Stimulated activated CD8-positive, alpha-beta memory T cell treated with anti-CD3 and anti-CD28 coated beads, Interleukin-15, amount 100 ng/mL, for 4 hours (primary cell): ENCODE data around the gene TMEM151B.
"Not testable (repeated sequence)": the region's sequence is repeated elsewhere in the genome, so short reads cannot be mapped to it uniquely, and the experiment has no call there.

Experiments
- DNase-seq, 2 donors: peaks; one replicate each; pipeline ENCODE4 v3.0.0-alpha.2; 2020; ENCODE audit warnings: low read depth in 2 of 2

TMEM151B gene

GRCh38 chr6:44333942-44334341, 63.7 kb downstream of the TMEM151B start:
- no peak for DNase-seq

- DNase-seq, result no peak
Measured at GRCh38 chr6:44335631-44336030, 65.4 kb downstream of the TMEM151B start.

- DNase-seq, result peak; percentile 22 to 42
Measured at GRCh38 chr6:44338228-44339122, 68.2 kb downstream of the TMEM151B start.

- DNase-seq, result no peak
Measured at GRCh38 chr6:44339301-44339700, 69.1 kb downstream of the TMEM151B start.

GRCh38 chr6:44339763-44340625, 69.7 kb downstream of the TMEM151B start:
- DNase-seq, result no peak

- DNase-seq, result no peak
Measured at GRCh38 chr6:44341095-44341890, 71.0 kb downstream of the TMEM151B start.

GRCh38 chr6:44342052-44342451, 71.8 kb downstream of the TMEM151B start:
- DNase-seq, result no peak

- DNase-seq, result no peak
Measured at GRCh38 chr6:44342489-44342888, 72.2 kb downstream of the TMEM151B start, which contains the start of gene SPATS1. TSS of gene SPATS1 (plus strand) at chr6:44342650. CDS start at chr6:44343096, 446 bp downstream.

GRCh38 chr6:44346818-44347217, 76.6 kb downstream of the TMEM151B start:
- DNase-seq, result not testable (repeated sequence)

GRCh38 chr6:44349904-44350649, 79.8 kb downstream of the TMEM151B start:
- no peak for DNase-seq

GRCh38 chr6:44350650-44350994, 80.4 kb downstream of the TMEM151B start:
- DNase-seq, result not testable (repeated sequence)

- DNase-seq, result no peak
Measured at GRCh38 chr6:44352259-44352658, 82.0 kb downstream of the TMEM151B start.

GRCh38 chr6:44353336-44353735, 83.1 kb downstream of the TMEM151B start:
- no peak for DNase-seq

GRCh38 chr6:44355640-44356039, 85.4 kb downstream of the TMEM151B start:
- DNase-seq, result no peak

- DNase-seq, result no peak
Measured at GRCh38 chr6:44356487-44356886, 86.2 kb downstream of the TMEM151B start.
